ENCODE results near the gene COMMD7.
"Not testable (repeated sequence)": the region's sequence is repeated elsewhere in the genome, so short reads cannot be mapped to it uniquely, and the experiment has no call there.

COMMD7 gene

DNA sequence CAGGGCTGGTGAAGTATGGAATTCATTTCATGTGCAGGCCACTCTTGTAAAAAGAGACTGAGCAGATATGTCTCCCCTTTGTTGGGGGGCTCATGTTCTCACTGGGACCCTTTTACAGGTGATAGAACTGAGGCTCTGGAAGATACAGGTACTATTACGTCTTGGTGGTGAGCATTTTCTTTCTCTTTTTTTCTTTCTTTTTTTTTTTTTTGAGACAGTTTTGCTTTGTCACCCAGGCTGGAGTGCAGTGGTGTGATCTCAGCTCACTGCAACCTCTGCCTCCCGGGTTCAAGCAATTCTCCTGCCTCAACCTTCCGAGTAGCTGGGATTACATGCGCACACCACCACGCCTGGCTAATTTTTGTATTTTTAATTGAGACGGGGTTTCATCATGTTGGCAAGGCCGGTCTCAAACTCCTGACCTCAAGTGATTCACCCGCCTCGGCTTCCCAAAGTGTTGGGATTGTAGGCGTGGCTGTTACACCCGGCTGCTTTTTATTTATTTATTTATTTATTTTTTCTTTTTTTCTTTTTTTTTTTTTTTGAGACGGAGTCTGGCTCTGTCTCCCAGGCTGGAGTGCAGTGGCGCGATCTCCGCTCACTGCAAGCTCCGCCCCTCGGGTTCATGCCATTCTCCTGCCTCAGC, 22.1 kb upstream of the COMMD7 start:
- DNase-seq (ENCODE audit: low spot score) = not testable (repeated sequence)

DNA sequence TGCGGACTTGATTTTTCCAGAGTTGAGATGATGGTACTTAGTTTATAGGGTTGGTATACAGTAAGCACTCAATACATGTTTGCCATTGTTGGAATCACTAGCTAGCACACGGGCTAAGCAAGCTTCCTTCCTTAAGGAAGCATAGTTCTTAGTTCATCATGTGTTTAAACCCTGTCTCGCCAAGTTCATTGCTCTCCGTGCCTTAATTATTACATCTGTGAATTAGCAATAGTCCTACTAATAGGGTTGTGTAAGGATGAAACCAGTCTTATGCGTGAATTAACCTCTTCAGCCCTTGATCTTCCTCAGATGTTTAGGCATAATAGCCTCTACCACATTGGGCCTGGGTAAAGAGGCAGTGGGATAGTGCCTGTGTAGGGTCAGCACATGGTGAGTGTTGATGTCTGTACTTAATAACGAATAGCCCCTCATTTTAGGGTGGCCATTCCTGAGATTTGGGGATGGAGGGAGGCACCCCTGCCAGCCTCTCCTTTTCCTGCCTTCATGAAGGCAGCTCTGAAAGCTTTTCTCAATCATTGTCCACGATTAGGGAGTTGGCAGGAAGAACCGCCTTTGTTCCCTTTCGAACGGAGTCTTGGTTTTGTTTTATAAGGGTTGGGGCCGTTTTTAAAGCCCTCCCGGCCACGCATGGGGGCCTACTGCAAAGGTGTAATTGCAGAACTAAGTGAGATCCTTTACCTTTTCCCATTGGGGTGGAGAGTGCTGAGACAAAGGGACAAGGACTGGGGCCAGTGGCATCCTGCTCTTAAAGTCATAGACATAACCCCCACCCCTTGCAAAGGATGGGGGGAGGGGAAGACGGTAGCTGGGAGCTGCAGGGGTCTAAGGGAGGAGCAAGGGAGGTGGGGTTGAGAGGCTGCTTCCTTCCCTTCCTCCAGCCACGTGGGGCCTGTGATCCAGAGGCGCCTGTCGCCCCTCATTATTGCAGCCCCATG, 21.0 kb upstream of the COMMD7 start:
- DNase-seq (ENCODE audit: low spot score) = no peak

DNA sequence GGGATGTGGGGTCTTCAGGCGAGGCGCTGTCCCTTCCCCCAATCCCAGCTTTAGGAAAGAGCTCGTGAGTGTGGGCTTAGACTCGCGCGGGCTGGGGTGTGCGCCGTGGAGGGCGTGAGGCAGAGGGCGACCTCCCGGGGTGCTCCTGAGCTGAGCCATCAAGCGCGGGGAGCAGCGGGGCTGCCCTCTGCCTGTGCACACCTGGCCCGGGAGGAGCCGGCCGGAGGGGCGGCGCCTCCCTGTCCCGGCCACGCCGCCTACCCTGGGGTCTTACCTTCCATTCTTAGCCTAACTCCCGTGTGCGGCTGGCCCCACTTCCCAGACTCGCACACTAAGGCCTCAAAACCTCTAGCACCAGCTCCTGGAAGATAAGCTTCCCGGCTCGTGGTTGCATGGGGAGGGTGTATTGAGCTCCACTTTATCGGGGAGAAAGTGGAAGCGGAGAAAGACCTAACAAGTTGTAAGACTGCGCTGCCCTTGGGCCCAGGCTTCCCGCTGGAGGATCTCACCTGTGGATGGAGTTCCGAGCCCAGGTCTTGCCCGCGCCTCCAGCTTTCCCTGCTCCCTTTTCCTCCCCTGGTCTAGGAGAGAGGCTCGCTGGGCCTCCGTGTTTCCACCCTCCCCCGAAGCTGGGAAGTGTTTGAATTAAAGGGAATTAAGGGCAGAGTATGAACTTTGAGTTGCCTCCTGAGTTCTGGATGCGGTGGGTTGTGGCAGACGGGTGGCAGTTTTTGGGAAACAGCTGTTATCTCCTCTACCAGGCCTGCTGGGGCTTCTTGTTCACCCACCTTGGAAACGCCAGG, 20.1 kb upstream of the COMMD7 start:
- DNase-seq (ENCODE audit: low spot score) = peak; percentile 43

DNA sequence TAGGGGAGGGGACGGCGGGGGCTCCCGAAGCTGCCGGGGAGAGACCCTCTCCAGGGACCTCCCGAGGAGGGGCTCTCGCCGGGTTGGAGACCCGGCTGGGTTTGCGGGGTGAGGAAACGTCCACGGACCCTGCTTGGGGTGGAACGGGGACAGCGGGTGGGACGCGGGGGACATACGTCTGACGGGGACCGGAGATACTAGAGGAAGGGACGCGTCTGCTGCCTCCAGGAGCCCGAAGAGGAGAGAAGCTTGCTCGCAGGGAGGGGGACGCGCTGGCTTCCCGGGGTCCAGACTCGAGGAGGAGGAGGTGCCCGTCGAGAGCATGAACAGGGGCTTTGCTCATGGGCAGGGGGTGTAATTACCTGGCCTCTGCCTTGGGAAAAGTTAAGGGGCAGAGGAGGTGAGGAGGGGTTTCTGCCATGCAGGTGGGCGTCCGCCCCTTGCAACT, 19.5 kb upstream of the COMMD7 start:
- no peak for DNase-seq (ENCODE audit: low spot score)

DNA sequence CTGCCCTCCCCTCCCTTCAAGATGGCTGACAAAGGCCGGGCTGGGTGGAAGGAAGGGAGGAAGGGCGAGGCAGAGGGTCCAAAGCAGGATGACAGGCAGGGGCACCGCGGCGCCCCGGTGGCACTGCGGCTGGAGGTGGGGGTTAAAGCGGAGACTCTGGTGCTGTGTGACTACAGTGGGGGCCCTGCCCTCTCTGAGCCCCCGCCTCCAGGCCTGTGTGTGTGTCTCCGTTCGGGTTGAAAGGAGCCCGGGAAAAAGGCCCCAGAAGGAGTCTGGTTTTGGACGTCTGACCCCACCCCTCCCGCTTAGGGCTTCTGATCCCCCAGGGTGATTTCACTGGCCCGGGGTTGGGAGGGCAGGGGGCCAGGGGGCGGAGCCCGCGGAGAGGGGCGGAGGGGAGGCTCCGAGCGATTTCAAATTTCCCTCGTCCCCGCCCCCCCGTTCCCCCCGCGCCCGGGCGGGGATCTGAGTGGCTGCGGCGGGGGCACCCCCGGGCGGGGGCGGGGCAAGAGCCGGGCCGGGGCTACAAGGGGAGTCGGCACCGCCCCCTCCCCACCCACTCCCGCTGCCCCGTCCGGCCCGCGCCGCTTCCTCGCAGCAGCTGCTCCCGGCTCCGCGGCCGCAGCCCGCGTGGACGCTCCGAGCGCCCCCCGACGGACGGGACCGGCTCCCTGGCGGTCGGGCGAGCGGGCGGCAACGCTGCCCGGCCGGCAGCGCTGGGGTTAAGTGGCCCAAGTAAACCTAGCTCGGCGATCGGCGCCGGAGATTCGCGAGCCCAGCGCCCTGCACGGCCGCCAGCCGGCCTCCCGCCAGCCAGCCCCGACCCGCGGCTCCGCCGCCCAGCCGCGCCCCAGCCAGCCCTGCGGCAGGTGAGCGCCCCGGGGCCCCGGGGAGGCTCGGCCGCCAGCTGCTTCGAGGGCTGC, 18.8 kb upstream of the COMMD7 start, which contains the start of gene DNMT3B:
DNMT3B (plus strand) TSS at position 555 of the 923 bp plus-strand sequence. CDS start 17,939 bp downstream, outside the sequence.
- DNase-seq (ENCODE audit: low spot score) = peak; percentile 86

DNA sequence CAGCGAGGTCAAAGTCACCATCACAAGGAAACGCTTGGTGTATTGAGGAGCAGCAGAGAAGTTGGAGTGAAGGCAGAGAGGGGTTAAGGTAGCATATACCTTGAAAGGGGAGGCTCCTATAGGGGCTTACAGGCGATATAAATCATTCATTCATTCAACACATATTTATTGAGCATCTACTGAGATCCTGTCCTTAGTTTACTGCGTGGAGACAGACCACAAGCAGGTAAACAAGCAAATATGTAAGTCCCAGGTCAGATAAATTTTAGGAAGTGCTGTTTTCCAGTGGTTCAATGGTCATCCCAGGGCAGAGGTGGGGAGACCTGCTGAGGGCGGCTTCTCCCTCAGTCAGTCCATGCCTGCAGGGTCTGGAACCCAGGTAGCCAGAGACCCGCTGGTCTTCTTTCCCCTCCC, 18.2 kb upstream of the COMMD7 start:
- no peak for DNase-seq (ENCODE audit: low spot score)

DNA sequence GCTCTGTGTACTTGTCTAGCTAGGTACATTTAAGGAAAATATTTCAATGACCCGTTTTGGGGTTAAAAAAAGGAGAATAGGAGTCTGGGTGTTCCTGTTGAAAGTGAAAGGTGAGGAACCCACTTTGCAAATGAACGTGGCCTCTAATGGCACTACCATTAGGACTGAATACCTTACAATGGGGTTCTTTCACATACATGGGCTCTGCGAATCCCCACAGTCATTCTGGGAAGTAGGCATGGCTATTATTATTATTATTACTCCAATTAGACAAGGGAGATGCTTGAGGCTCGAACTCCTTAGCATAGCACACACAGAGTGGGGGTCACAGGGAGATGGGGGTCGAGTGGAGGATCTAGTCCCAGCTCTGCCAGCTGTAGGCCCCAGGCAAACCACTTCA, 12.9 kb upstream of the COMMD7 start:
- no peak for DNase-seq (ENCODE audit: low spot score)

DNA sequence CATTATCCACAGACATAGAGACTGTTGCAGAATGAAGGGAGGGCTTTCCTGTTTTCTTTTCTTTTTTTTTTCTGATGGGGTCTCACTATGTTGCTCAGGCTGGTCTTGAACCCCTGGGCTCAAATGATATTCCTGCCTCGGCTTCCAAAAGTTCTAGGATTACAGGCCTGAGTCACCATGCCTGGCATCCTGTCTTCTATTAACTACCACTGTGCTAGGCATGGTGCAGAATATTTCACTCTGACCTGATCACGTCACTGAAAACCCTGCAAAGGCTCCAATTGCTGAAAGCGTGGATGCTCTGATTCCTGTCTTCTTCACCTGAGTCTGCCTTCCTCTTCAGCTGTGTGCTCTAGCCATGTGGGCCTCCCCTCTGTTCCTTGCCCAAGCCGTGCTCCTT, 10.5 kb upstream of the COMMD7 start:
- DNase-seq (ENCODE audit: low spot score) = no peak

DNA sequence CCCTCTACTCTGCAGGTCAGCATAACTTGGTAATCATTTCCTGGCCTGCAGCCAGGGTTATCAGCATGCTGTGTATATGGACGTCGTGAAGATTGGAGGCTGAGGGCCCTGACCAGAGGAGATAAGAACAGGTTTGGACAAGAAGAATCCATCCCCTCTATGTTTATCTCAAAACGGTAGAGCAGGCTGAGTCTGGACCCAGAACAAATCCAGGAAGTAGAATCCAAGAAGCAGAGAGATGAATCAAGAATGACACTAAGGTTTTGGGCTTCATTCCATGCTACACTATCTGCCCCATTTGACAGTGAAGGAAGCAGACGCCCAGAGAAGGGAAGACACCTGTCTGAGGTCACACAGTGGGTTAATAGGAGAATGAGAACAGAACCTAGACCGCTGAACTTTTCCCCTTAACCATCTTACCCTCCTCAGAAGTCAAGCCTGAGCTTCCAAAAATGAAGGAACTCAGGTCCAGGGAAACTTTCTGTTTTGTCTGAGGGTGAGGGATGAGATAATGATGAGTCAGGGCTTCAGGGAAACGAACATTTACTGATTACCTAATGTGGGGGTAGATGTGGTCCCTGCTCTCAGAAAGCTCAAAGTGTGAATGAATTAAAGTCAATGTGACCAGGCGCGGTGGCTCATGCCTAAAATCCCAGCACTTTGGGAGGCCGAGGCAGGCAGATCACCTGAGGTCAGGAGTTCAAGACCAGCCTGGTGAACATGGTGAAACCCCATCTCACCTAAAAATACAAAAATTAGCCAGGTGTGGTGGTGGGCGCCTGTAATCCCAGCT, 9.4 kb upstream of the COMMD7 start:
- DNase-seq (ENCODE audit: low spot score) = no peak

DNA sequence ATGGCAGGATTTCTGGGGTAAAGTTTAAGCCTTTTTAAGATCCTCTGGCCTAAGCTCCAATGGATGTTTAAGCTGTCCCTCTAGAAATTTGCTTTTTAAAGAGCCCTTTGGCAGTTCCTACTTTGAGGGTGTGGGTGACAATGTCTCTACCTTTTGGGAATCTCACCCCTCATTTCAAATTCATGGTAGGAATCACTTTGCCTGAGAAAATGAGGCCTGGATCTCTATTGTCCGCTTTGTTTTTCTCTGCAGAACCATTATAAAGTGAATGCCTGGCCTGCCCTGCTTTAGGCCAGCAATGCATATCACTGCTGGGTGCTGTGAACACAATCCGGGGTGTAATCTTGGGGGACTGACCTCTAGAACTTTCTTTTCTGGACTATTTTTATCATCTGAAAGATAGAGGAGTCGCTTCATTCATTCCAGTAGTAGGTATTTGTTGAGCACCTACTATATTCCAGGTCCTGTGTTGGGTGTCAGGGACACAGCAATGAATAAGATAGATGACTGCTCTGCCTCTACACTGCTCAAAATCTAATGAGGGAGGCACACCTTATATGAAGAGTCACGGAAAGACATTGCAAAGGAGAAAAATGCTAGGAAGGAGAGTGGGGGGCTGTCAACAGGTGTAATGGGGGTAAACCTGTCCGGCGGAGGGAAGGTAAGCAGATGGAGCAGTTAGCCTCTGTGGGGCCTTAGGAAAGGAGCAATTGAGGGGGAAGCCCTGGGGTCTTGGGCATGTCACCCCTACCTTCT, 8.6 kb upstream of the COMMD7 start:
- no peak for DNase-seq (ENCODE audit: low spot score)

DNA sequence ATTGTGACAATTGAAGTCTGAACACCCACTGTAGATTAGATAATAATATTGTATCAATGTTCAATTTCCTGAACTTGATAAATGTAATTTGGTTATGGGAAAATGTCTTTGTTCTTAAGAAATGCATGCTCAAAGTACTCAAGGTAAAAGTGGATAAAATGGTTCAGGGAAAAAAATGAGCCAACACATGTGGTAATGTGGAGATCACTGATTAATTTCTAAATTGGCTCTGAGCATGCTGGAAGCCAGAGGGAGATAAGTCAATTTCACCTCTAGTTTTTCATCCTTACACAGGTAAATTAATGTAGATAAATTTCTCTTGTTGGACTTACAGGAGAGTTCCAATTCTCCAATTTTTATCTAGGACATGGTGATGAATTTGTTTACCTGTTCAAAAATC, 8.0 kb upstream of the COMMD7 start:
- no peak for DNase-seq (ENCODE audit: low spot score)

DNA sequence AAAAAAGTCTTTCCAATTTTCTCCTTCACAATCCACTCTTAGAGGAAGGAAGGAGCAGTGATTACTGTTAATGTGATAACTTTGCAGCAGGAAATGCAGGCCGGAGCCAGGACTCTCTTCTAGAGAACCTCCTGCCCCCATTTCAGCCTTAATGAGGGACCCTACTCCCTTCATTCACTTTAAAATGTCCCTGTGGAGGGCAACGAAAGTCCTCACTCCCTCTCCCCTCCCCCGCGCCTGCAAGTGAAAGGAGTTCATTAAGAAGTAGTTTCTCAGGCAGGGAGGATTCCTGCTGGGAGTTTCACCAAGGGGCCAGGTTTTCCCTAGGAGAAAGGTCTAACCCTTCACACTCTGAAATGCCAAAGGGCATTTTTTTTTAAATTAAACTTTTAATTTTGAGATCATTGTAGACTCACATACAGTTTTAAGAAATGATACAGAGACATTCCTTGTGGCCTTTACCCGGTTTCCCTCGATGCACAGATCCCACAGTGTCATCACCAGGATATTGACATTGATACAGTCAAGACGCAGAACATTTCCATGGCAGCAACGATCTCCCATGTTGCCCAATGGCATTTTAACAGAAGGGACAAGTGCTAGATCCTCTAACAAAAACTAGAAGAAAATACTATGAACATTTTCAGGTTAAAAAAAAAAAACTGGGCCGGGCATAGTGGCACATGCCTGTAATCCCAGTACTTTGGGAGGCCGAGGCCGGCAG, 6.8 kb upstream of the COMMD7 start:
- no peak for DNase-seq (ENCODE audit: low spot score)

DNA sequence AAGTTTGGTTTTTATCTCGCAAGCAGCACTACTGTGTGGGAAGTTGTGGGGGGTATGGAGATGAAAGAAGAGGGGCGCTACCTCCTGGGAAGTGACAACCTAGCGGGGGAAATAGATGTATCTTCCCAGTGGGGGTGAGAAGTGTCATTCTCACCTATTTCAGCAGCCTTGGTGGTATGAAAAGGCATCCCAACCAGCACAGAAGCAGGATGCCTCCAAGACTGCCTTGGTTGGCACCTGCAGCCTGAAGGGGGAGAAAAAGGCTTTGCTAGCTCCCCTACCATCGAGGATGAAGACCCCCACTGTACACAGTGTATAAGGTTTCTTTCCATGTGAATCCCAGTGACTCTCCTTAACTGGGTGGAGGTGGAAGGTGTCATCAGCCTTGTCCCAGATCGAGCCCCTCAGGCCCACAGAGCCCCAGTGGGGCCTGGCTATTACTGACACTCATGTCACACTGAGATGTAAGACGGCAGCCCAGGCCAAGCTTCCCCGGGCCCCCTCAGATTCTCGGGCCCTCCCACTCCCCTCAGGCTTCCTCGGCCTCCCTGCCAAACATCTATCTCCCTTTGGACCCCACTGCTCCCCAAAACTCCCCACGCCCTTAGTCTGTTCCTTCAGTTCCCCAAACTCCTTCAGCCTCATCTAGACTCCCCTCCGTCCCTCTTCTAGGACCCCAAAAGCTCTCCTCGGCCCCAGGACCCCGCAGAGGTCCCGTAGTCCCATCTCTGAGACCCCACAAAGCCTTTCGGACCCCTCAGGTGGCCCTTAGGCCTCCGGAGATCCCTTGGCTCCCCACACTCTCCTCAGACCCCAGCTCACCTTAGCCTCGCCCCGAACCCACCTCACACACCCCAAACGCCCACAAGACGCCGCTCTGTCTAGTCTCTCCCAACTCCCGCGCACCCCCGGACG, 688 bp downstream of the COMMD7 start:
- no peak for DNase-seq (ENCODE audit: low spot score)

DNA sequence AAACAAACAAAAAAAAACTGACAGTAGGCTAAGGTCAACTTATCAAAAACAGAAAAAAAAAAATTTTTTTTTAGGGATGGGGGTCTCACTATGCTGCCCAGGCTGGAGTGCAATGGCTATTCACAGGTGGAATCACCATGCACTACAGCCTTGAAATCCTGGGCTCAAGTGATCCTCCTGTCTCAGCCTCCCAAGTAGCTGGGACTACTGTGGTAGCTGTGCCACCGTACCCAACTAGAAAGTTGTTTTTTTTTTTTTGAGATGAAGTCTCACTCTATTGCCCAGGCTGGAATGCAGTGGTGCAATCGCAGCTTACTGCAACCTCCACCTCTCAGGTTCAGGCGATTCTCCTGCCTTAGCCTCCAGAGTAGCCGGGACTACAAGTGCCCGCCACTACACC, 2.1 kb downstream of the COMMD7 start:
- DNase-seq (ENCODE audit: low spot score) = no peak

DNA sequence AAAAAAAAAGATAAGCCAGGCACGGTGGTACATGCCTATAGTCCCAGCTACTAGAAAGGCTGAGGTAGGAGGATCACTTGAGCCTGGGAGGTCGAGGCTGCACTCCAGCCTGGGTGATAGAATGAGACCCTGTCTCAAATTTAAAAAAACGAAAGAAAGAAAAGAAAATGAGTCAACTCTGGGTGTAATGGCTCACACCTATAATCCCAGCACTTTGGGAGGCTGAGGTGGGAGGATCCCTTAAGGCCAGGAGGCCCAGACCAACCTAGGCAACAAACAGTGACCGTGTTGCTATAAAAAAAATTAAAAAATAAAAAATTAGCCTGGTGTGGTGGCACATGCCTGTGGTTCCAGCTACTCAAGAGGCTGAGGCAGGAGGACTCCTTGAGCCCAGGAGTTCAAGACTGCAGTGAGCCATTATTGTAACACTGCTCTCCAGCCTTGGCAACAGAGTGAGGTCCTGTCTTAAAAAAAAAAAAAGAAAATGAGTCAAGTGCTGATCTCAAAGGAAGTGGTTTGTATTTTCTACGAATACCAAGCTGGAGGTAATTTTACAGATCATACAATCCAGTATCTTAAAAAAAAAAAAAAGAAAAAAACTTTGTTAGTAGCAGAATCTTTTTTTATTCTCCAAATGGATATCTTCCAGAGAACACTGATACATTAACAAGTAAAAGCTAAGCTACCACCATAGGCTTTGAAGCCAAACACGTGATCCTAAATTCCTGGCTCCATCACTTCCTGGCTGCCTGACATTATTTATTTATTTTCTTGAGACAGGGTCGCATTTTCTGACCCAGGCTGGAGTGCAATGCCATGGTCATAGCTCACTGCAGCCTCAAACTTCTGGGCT, 5.7 kb downstream of the COMMD7 start:
- DNase-seq (ENCODE audit: low spot score) = no peak

DNA sequence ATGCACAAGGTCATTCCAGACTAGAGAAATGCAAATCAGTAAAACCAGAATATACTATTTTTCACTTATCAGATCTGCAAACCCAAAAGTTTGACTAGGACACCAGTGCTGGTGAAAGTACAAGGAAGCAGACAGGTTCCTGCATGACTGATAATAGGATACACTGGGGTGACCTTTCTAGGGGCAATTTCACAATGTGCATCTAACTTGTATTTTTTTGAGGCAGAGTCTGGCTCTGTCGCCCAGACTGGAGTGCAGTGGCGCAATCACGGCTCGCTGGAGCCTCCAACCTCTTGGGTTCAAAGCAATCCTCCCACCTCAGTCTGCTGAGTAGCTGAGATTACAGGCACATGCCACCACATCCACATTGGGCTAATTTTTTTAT, 11.4 kb downstream of the COMMD7 start:
- no peak for DNase-seq (ENCODE audit: low spot score)

DNA sequence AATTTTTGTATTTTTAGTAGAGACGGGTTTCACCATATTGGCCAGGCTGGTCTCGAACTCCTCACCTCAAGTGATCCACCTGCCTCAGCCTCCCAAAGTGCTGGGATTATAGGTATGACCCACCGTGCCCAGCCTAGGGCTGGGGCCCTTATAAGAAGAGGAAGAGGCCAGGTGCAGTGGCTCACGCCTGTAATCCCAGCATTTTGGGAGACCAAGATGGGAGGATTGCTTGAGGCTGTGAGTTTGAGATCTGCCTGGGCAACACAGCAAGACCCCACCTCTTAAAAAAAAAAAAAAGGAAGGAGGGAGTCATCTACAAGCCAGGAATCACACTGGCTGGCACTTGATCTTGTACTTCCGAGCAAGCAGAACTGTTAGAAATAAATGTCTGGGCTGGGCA, 13.9 kb downstream of the COMMD7 start:
- not testable (repeated sequence) for DNase-seq (ENCODE audit: low spot score)

All from SW480 (cell line).